ACHN (cell line): ENCODE results near the gene CA12.

ENCODE experiments used
- DNase-seq: peaks from one replicate; pipeline ENCODE4 v3.0.0-alpha.2; 2015
- in situ Hi-C: cut with HindIII; loops from 2 replicates; pipeline ENCODE4 v1.10.0; 2017; ENCODE audit warnings: low sequenced_read_pairs, low pct_ligation_motif_present, low pct_unique_long_range_greater_than_20kb

CA12 gene

GRCh38 chr15:63294359-63294758 is 87.3 kb downstream of the CA12 start:
- in situ Hi-C loops: no loop called here
- DNase-seq: no peak

GRCh38 chr15:63292771-63293170 is 88.9 kb downstream of the CA12 start:
- DNase-seq: no peak
- in situ Hi-C loops: no loop called here

DNA sequence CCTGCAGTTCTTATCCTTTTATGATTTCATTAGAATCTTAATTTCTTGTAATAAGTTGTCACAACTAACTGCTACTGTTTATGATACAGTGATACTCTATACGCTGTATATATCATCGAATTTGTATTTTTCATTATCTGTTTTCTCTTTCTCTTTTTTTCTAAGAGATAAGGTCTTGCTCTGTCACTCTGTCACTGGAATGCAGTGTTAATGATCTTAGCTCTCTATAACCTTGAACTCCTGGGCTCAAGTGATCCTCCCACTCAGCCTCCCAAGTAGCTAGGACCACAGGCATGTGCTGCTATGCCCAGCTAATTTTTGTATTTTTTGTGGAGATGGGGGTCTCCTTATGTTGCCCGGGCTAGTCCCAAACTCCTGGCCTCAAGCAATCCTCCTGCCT is 89.4 kb downstream of the CA12 start:
- DNase-seq: no peak
- in situ Hi-C loops: no loop called here

GRCh38 chr15:63291507-63291906 is 90.1 kb downstream of the CA12 start:
- peak; percentile 23 for DNase-seq
- in situ Hi-C loops: no loop called here

GRCh38 chr15:63288778-63289378 is 92.8 kb downstream of the CA12 start:
- in situ Hi-C loops: no loop called here
- peak; percentile 53 for DNase-seq

GRCh38 chr15:63288342-63288741 is 93.3 kb downstream of the CA12 start:
- no peak for DNase-seq
- in situ Hi-C loops: no loop called here

DNA sequence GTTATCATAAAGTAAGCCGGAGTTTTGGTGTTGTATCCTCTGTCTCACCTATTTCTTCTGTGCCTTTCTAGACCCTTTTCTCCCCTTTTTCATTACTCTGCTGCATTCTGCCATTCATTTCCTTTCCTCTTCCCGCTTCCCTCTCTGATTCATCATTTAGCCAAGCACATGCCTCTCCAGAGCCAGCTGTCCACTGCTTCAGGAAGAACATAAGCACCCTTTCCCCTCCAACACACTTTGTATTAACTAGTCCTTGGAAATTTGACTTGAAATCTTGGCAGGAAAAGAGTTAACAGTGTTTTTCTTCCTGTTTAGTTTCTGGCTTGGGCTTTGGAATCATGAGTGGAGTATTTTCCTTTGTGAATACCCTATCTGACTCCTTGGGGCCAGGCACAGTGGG is 94.5 kb downstream of the CA12 start:
- DNase-seq: no peak
- in situ Hi-C loops: no loop called here

GRCh38 chr15:63284335-63284734 is 97.3 kb downstream of the CA12 start:
- in situ Hi-C loops: no loop called here

GRCh38 chr15:63283126-63283525 is 98.5 kb downstream of the CA12 start:
- in situ Hi-C loops: no loop called here
- DNase-seq: no peak

More at GRCh38 chr15:63284335-63284734, 97.3 kb downstream of the CA12 start:
- DNase-seq: no peak

DNA sequence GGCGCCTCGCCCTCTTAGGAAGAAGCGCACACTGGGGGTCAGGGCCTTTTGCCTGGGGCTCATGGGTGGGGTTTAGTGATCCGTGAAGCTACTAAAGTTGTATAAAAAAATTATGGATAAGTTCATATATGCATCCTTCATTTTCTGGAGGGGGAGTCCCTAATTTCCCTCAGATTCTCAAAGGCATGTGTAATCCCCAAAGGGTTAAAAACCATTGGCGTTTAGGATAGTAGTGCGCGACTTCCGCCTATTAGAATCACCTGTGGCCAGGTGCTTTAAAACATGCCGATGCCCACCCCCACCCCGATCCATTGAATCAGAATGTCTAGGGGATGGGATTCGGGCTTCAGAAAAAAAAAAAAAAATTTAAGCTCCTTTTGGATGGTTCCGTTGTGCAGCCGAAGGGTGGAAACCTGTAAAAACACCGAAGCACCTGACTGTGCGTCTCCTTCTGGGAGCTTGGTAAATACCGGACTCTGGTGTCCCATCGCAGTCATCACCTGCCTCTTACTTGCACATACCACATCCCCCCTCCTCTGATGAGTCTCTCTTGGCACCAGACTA is 103.7 kb downstream of the CA12 start:
- DNase-seq: no peak

DNA sequence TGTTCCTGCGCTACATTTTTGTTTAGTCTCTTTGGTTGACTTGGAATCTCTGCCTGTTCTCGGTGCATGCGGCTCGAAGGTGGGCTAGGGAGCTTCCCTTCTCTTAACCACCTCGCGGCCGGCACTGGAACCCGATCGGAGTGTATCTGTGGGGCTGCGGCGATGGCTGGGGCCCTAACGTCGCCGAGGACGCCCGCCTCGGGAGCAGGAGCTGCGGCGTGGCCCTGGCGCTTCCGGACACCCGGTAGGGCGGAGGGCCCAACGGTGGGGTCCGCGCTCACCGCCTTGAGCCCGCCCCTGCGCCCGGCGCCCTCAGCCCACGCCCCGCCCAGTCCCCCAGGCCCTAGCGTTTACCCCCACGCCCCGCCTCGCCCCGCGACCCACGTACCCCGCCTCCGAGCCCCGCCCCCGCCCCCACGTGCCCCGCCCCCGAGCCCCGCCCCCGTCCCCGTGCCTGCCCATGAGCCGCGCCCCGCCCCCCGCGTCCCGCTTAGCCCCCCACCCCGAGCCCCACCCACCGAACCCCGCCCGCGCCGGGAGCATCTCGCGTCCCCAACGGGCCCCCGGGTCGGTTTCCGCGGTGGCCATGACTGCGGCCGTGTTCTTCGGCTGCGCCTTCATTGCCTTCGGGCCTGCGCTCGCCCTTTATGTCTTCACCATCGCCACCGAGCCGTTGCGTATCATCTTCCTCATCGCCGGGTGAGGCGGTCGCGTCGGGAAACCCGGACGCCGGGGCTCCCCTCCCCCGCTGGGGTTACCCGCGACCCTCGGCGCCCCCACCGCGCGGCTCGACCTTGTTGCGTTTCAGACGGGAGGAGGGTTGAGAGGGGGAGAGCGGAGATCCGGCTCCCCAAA is 104.4 kb downstream of the CA12 start, which contains the start of gene APH1B:
Gene APH1B (plus strand): TSS at position 568 of the 855 bp plus-strand sequence. CDS start 19 bp downstream, at position 587.
- DNase-seq: peak; percentile 72
- in situ Hi-C loops: no loop called here

More for the DNA sequence above, 103.7 kb downstream of the CA12 start:
- in situ Hi-C loops: no loop called here

DNA sequence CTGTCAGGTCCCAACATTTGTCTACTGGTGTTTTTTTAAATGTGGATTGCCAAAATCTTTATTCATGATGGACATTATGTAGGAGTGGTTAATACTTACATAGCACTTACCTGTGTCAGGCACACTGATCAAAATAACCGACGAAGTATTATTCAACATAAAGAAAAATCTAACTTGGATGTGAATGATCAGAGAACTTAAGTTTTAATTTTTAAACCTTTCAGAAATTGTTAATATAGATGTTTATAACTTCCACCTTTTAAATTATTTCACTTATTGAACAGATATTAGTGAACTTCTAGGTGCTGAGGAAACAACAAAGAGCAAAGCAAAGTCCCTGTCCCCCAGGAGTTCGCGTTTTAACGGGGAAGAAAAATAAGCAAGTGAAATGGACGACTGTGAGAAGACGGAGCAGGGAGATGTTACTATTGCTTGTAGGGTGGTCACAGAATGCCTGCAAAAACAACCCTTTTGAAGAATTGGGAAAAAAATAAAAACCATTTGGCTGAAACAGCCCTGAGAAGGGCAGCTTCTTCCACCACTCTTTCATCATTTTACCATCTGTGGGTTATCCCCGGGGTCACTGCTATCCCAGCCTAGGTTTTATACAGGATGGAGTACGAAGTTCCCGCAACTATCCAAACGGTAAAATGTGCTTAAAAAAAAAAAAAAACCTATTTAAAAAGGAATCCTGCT is 105.2 kb downstream of the CA12 start:
- no peak for DNase-seq
- in situ Hi-C loops: no loop called here

- in situ Hi-C loops: no loop called here
- no peak for DNase-seq
Measured at GRCh38 chr15:63274427-63274826, 107.2 kb downstream of the CA12 start.
